ENCODE measurements around the gene DNAH17. TPM values are rescaled to one million over a fixed set of nuclear protein-coding genes. Genes with fewer than 3 reads are reported as not detected.

The DNAH17 gene
- total RNA-seq, 1 experiment from 2014 or later = 0.13 TPM

DNA sequence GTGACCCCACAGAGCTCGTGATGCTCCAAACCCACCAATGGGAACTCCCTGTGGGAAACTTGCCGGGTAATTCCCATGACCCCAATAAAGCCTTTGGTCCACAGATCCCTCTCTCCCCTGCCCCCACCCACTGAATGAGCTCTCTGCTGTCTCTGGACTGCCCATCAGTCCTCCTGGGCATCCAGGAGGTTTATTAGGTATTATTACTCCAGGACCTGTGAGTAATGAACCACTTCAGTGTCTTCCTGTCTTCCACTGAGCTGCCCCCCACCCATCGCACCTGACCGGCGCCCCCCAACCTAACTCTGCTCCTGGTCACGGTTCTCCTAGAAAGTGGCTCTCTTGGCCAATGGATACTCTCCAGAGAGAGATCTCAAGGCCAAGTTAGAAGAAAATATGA lies 28.7 kb upstream of the DNAH17 start:
- no peaks in the 10 kb centered on the region for H3K9me3 ChIP-seq (ENCODE audit: control insufficient read depth, low read depth, low read length)
- H3K9me3 Mint-ChIP-seq = no peaks in the 10 kb centered on the region
- no peak overlapping the region for H4K8ac ChIP-seq (replicated peaks; ENCODE audit: insufficient read length, low read depth, low read length)
- H2AFZ ChIP-seq (ENCODE audit: low read length) = no peak overlapping the region
- no peak overlapping the region for H3K23ac ChIP-seq (ENCODE audit: insufficient read length, low read depth, low read length)
- no peak overlapping the region for H2BK20ac ChIP-seq (ENCODE audit: low read depth, low read length, poor library complexity, severe bottlenecking)
- H4K91ac ChIP-seq (ENCODE audit: insufficient read length, low read depth, low read length) = no peak overlapping the region
- no peak overlapping the region for H3K9ac ChIP-seq (ENCODE audit: extremely low read depth, insufficient read length, low read length)
- no peak overlapping the region for H3K4me2 ChIP-seq (ENCODE audit: insufficient read depth, insufficient read length, low read length)
- H2BK120ac ChIP-seq (ENCODE audit: low read depth, low read length, poor library complexity, severe bottlenecking) = no peak overlapping the region
- no peak overlapping the region for H3K4ac ChIP-seq (ENCODE audit: low read depth, low read length)
- H2BK5ac ChIP-seq (ENCODE audit: insufficient read length, low read length) = no peak overlapping the region
- H3K18ac ChIP-seq (ENCODE audit: insufficient read length, low read depth, low read length) = no peak overlapping the region
- no peaks in the 10 kb centered on the region for H3K79me2 ChIP-seq (ENCODE audit: insufficient read depth, low read length)
- H3K27ac Mint-ChIP-seq = no peak overlapping the region
- no peak for TF ChIP-seq CTCF (conservative IDR thresholded peaks at IDR 0.05)
- H3K36me3 Mint-ChIP-seq (ENCODE audit: insufficient read depth in 1 of 3, low read depth in 3 of 3) = no peaks in the 10 kb centered on the region
- no peak overlapping the region for H3K56ac ChIP-seq (ENCODE audit: insufficient read length, low read depth, low read length)
- H2BK12ac ChIP-seq (ENCODE audit: insufficient read length, low read depth, low read length) = no peak overlapping the region
- no peaks in the 10 kb centered on the region for H4K20me1 ChIP-seq (ENCODE audit: control insufficient read depth, insufficient read depth, insufficient read length)
- peaks cover 8 to 15% of the 10 kb centered on the region in 2 experiments for H3K4me1 Mint-ChIP-seq
- H4K5ac ChIP-seq (ENCODE audit: insufficient read length, low read depth, low read length) = no peak overlapping the region
- H3K27me3 Mint-ChIP-seq (ENCODE audit: low read depth) = peaks cover 24% of the 10 kb centered on the region
- WGBS (ENCODE audit: extremely low coverage, insufficient read length, low lambda C conversion rate) = no CpG with 5 or more reads among the region's 6 CpGs
- H3K14ac ChIP-seq (ENCODE audit: insufficient read depth, low read length) = no peak overlapping the region
- no peaks in the 10 kb centered on the region for H3K79me1 ChIP-seq (ENCODE audit: insufficient read depth, low read depth, low read length, poor library complexity, severe bottlenecking)
- no peaks in the 10 kb centered on the region for H3K27me3 ChIP-seq (ENCODE audit: insufficient read depth, low read length)
- no peak for DNase-seq
- no peaks in the 10 kb centered on the region for H3K23me2 ChIP-seq (ENCODE audit: insufficient read length, low read depth, low read length, poor library complexity, severe bottlenecking)
- H3K4me3 Mint-ChIP-seq = no peak overlapping the region
- no peak overlapping the region for H2BK15ac ChIP-seq (ENCODE audit: low read depth, low read length)
- no peak overlapping the region for H3T11ph ChIP-seq (ENCODE audit: low read length)
- no peak overlapping the region for H3K27ac ChIP-seq (ENCODE audit: insufficient read length, low read depth, low read length)
- no peak overlapping the region for H2AK5ac ChIP-seq (ENCODE audit: insufficient read length, low read length)
- no peaks in the 10 kb centered on the region for H3K4me1 ChIP-seq (ENCODE audit: insufficient read depth, low read length)

Data from H9 (cell line).